Kidney (tissue), 14 donors: ENCODE results near the gene LRRC34. TPM values are rescaled to one million over a fixed set of nuclear protein-coding genes. Genes with fewer than 3 reads are reported as not detected.

ENCODE experiments used
- DNase-seq, 5 donors: peaks; one replicate each; pipeline ENCODE4 v3.0.0-alpha.2; 2013 to 2020
- FAIRE-seq: peaks from 2 replicates; lab custom pipeline; 2012; peaks lifted over from hg19 to GRCh38; lab: Jason Lieb, UNC
- H3K27ac ChIP-seq, 2 donors: one replicate each; pipeline ENCODE4 v1.7.0; 2013; ENCODE audit warnings: low read depth in 2 of 2, low read length in 2 of 2, inconsistent platforms in 1 of 2
- H3K27me3 ChIP-seq: one replicate; pipeline ENCODE4 v1.7.1; 2013; ENCODE audit warnings: low read length, inconsistent platforms; ENCODE audit not compliant: control insufficient read depth, insufficient read depth
- H3K36me3 ChIP-seq, 3 donors: one replicate each; pipeline versions ENCODE4 v1.7.0 to v1.7.1; 2013; ENCODE audit warnings: low read length in 3 of 3, control low read depth in 1 of 3, inconsistent platforms in 1 of 3; ENCODE audit not compliant: insufficient read depth in 3 of 3, control insufficient read depth in 2 of 3
- H3K4me1 ChIP-seq, 3 donors: one replicate each; pipeline versions ENCODE4 v1.7.0 to v1.7.1; 2013; ENCODE audit warnings: low read length in 3 of 3, inconsistent platforms in 1 of 3, low read depth in 1 of 3; ENCODE audit not compliant: control insufficient read depth in 2 of 3, insufficient read depth in 2 of 3
- H3K4me3 ChIP-seq, 3 donors: one replicate each; pipeline versions ENCODE4 v1.7.0 to v1.8.1; 2013; ENCODE audit warnings: low read length in 3 of 3, control low read depth in 1 of 3, inconsistent platforms in 1 of 3
- H3K9ac ChIP-seq, 3 donors: one replicate each; pipeline versions ENCODE4 v1.7.0 to v1.7.1; 2013; ENCODE audit warnings: low read length in 3 of 3, control low read depth in 1 of 3, inconsistent platforms in 1 of 3
- H3K9me3 ChIP-seq, 3 donors: one replicate each; pipeline versions ENCODE4 v1.7.0 to v1.7.1; 2013; ENCODE audit warnings: low read length in 3 of 3, control low read depth in 1 of 3, inconsistent platforms in 1 of 3; ENCODE audit not compliant: control insufficient read depth in 2 of 3, insufficient read depth in 1 of 3
- CTCF ChIP-seq: IDR thresholded peaks from 3 replicates; pipeline ENCODE4 v1.5.1; 2012; ENCODE audit warnings: mild to moderate bottlenecking, moderate library complexity, borderline replicate concordance; ENCODE audit not compliant: insufficient read depth; ENCODE audit errors: extremely low read depth
- intact Hi-C: fragments of 100-400 bp; cut with DNase I; formaldehyde crosslinking; loops from one replicate; pipeline ENCODE4 v1.11.1; 2022
- polyA plus RNA-seq: library from polyadenylated mRNA; stranded (reverse); fragments of 350-450 nt; fragmentation: Illumina TruSeq; extraction: RNeasy Lipid Tissue Mini Kit (QIAGEN cat#74804); gene quantifications from one replicate; pipeline ENCODE4 v1.2.3, GENCODE V29; 2014; ENCODE audit warnings: low read depth, low replicate concordance; ENCODE audit not compliant: insufficient read depth
- total RNA-seq: library from RNA; stranded (reverse); fragmentation: NEBNext Ultra II Directional; extraction: Animal tissue kit (Norgen Biotek cat#: 25700); gene quantifications from one replicate; pipeline ENCODE4 v1.2.1, GENCODE V29; 2021
- donor health status: control.
- donor health status: control.
- donor health status: control.
- donor health status: control.
- donor health status: control.
- donor health status: DM: yes; HTN: yes; CAD: no.
- donor health status: Normal renal cell carcinoma (clear cell type).

LRRC34 gene
- total and polyA plus RNA-seq, 2 donors from 2014 or later = 4.0 to 5.7 TPM

DNA sequence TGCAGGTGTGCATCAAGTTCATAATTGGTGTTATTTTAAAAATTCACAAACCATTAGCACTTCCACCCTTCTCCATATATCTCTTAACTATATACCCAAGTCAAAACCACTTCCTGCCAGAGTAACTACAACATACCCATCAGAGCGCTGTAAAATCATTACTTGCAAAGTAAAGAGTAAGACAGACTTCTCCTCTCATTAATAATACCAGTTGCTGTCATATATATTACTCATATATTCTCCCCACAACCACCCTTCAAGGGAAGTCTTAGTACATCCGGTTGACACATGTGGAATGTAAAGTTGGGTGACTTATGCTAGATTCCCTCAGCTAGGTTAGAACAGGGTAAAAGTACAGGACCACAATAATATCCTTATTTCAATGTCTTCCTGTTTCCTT is 53.4 kb downstream of the LRRC34 start:
- H3K9ac ChIP-seq = no peak overlapping the region
- intact Hi-C loops = no loop called here
- H3K4me3 ChIP-seq = no peak overlapping the region
- H3K27ac ChIP-seq = no peak overlapping the region
- no peaks in the 10 kb centered on the region for H3K27me3 ChIP-seq
- no peak for TF ChIP-seq CTCF
- H3K4me1 ChIP-seq = no peaks in the 10 kb centered on the region
- FAIRE-seq = no peak
- H3K36me3 ChIP-seq = no peaks in the 10 kb centered on the region
- DNase-seq = no peak
- H3K9me3 ChIP-seq = no peaks in the 10 kb centered on the region

DNA sequence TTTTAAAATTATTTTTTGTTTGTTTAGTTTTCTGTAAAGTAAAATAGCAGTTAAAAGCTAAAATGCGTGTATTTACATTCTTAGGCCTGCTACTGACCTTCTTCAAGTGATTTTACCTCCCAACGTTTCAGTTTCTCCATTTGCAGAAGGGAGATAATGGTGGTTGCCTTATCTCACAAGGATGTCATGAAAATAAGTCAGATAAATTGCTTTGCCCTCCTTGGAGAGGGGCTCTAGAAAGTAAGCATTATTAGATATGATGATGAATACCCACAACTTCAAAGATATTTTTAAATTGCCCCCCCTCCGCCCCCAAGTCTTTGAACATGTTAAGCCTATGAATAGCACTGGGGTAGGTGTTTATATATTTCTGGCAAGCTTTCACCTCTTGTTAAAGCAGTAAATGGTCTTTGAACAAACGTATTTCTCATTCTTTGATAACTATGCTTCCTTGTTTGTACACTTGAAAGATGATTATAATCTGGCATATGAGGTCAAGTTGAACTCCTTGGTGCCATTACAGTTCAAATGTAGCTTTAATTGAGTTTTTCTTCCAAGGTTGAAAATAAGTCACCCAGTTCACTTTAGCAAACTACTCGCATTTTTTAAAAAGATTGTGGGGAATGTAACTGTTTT is 54.2 kb downstream of the LRRC34 start:
- Histone ChIP-seq H3K9me3 (no peaks in the 10 kb centered on the region), H3K4me1 (no peaks in the 10 kb centered on the region), H3K36me3 (no peaks in the 10 kb centered on the region), H3K9ac (no peak overlapping the region), H3K27ac (no peak overlapping the region), H3K4me3 (no peak overlapping the region), H3K27me3 (no peaks in the 10 kb centered on the region)
- FAIRE-seq (no peak), DNase-seq (no peak)
- TF ChIP-seq CTCF = no peak
- intact Hi-C loops = no loop called here

DNA sequence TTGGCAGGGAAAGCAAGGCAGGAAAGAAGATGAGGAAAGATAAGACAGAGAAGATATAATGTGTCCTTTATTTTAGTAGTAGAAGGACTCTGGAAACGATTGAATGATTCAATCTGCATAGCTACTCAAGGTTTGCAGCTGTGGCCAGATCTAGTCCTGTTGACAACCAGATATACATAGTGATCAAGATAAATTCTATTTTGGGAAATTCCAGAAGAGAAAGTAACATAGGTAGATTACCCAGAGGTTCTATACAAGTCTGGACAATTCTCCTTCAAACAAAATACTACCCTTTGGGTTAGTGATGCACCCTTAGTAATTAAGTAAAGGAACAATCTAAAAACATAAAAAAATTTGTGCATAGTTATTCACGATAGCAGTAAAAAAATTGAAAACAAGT is 57.2 kb downstream of the LRRC34 start:
- FAIRE-seq (no peak), DNase-seq (no peak)
- TF ChIP-seq CTCF = no peak
- Histone ChIP-seq H3K4me3 (no peak overlapping the region), H3K4me1 (no peaks in the 10 kb centered on the region), H3K9me3 (no peaks in the 10 kb centered on the region), H3K9ac (no peak overlapping the region), H3K27ac (no peak overlapping the region), H3K27me3 (no peaks in the 10 kb centered on the region), H3K36me3 (no peaks in the 10 kb centered on the region)
- intact Hi-C loops = no loop called here

- DNase-seq (no peak), FAIRE-seq (no peak)
- no peaks in the 10 kb centered on the region for H3K4me1 ChIP-seq
- intact Hi-C loops = no loop called here
- H3K9ac ChIP-seq = no peak overlapping the region
- no peaks in the 10 kb centered on the region for H3K27me3 ChIP-seq
- TF ChIP-seq CTCF = no peak
- no peaks in the 10 kb centered on the region for H3K36me3 ChIP-seq
- no peak overlapping the region for H3K27ac ChIP-seq
- no peaks in the 10 kb centered on the region for H3K9me3 ChIP-seq
- no peak overlapping the region for H3K4me3 ChIP-seq
Observed at GRCh38 chr3:169754711-169755110, 58.0 kb downstream of the LRRC34 start.
